Ishikawa (cell line): ENCODE measurements around the gene RIOX2.

ENCODE experiments used
- CREB1 ChIP-seq: IDR thresholded peaks from 2 replicates; pipeline ENCODE4 v1.6.1; 2012; ENCODE audit warnings: low read depth
- EGR1 ChIP-seq: IDR thresholded peaks from 2 replicates; pipeline ENCODE4 v1.6.1; 2012
- EP300 ChIP-seq: IDR thresholded peaks from 2 replicates; pipeline ENCODE4 v1.6.1; 2012; ENCODE audit warnings: borderline replicate concordance
- MAX ChIP-seq: IDR thresholded peaks from 2 replicates; pipeline ENCODE4 v1.6.1; 2012
- NFIC ChIP-seq: IDR thresholded peaks from 2 replicates; pipeline ENCODE4 v1.6.1; 2012
- RAD21 ChIP-seq: IDR thresholded peaks from 2 replicates; pipeline ENCODE4 v1.6.1; 2012; ENCODE audit warnings: low read depth
- REST ChIP-seq: IDR thresholded peaks from 2 replicates; pipeline ENCODE4 v1.6.1; 2012; ENCODE audit warnings: low read depth, mild to moderate bottlenecking
- TAF1 ChIP-seq: IDR thresholded peaks from 2 replicates; pipeline ENCODE4 v1.6.1; 2012; ENCODE audit warnings: low read depth, mild to moderate bottlenecking
- USF1 ChIP-seq: IDR thresholded peaks from 2 replicates; pipeline ENCODE4 v1.6.1; 2012

DNA sequence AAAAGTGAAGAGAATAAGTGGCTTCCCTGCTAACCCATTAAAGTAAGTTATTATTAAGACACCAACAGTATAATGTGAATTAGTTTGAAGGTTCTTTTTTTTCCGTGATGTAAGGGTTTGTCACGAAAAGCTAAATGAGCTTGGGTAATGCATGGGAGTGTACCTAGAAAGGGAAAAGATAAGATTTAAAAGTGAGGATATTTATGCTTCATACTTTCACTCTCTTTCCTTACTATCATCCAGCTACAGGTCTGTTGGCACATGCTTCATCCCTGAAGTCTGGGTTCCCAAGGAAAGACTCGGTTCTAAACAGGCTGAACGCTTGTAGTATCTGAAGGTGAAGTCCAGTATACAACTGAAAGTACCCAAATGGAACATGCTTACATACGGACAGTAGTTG, 26.9 kb upstream of the RIOX2 start:
- TF ChIP-seq EP300 (no peak), REST (no peak), EGR1 (no peak), CREB1 (no peak), NFIC (no peak), TAF1 (no peak), USF1 (no peak), MAX (no peak), RAD21 (no peak)
